Erythroblast (primary cell): Measurements from ENCODE around the gene CRYZL1.

ENCODE experiments used
- GATA1 ChIP-seq: IDR thresholded peaks from 2 replicates; pipeline ENCODE4 v1.6.1; 2011; ENCODE audit warnings: low read depth, mild to moderate bottlenecking, control low read depth, low read length, moderate library complexity
- POLR2A ChIP-seq: IDR thresholded peaks from 2 replicates; pipeline ENCODE4 v1.6.1; 2011; ENCODE audit warnings: mild to moderate bottlenecking, low read length

DNA sequence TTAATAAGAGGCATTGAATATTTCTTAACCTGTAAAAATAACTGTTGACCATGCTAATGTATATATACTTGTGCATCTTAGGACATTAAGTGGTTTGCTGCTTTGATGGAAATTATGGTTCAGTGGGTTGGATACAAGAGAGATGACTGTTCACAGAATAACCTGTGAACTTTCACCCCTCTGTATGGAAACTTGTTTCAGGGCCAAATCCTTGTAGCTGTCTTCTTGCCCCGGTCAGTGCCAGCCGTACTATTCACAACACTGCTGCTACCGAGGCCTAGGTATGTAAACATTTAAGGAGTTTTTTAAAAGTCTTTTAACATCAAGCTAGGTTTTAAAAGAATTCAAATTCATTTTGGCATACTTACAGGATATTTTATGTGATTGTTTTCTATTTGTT is 69.2 kb downstream of the CRYZL1 start:
- TF ChIP-seq POLR2A, result no peak
- no peak for TF ChIP-seq GATA1
